SH-SY5Y (cell line): Measurements from ENCODE around the gene CMAS.

Experiments used
- GATA2 ChIP-seq: IDR thresholded peaks from 2 replicates; pipeline ENCODE4 v1.6.1; 2011; ENCODE audit warnings: mild to moderate bottlenecking, low read depth, low read length
- GATA3 ChIP-seq: IDR thresholded peaks from 2 replicates; pipeline ENCODE4 v1.6.1; 2011; ENCODE audit warnings: low read depth, mild to moderate bottlenecking, low read length, moderate library complexity

The CMAS gene

DNA sequence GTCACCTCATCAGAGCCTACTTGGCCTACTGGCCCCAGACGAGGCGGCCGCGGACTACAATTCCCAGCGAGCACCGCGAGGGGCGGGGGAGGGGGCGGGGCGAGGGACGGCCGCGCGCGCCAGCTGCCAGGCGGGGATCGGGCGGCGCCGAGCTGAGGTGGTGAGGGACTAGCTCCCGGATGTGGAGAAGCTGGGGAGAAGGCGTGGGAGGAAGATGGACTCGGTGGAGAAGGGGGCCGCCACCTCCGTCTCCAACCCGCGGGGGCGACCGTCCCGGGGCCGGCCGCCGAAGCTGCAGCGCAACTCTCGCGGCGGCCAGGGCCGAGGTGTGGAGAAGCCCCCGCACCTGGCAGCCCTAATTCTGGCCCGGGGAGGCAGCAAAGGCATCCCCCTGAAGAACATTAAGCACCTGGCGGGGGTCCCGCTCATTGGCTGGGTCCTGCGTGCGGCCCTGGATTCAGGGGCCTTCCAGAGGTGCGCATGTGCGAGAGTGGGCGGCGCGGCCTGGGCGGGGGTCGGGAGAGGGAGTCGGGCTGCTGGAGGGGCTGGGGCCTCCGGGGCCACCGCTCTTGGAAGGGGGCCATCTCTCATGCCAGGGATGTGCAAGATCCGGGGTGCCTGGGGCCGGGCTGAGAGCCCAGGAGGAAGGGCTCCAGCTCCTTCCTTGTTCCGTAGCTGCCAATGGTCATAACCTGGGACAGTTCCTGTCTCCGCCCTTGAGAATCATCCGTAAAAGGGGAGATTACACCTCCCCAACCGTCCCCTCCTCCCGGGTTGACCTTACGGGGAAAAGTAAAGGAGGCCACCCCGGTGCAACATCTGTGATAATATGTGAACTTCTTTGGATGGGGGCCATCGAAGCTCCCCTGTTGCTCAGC lies at the start of gene CMAS:
Gene CMAS, plus strand, starts transcription at position 129 of the 878 bp plus-strand sequence. Its CDS starts 86 bp downstream, at position 215.
- no peak for TF ChIP-seq GATA2
- no peak for TF ChIP-seq GATA3

DNA sequence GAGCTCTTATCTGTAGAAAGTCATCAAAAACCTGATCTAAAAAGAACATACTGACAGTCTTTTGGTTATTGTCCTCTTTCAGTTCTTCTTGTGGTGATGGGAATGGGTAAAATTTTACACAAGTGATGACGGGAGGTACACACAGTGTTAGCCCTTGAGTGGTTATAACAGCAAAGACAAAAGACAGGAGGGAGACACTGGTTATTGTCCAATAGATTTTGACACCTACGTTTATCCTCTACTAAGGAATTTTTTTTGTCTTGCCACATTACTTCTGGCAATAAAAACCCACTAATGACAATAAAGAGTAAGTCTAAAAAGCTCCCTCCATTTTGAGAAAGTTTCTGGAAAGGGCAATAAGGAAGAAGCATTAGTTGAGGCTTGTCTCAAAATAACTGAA lies 47.7 kb upstream of the CMAS start:
- TF ChIP-seq GATA3 (no peak), GATA2 (no peak)

DNA sequence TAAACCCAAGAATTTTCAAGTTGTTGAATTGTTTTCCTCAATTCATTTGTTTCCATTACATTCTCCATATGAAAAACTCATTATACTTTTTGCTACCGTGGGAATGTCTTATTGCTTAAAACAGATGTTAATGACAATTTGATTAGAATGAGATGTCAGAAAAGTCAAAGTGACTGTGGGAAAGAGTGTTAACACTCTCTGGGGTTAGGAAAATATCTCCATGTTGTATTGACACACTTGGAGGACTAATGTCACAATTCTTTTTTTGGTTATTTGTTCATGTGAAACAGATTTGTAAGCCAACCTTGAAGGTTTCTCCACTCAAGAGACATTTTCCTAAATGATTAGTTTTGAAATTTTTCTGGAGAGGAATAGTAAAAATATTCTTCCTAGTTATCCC lies 47.2 kb upstream of the CMAS start:
- TF ChIP-seq GATA2 (no peak), GATA3 (no peak)

DNA sequence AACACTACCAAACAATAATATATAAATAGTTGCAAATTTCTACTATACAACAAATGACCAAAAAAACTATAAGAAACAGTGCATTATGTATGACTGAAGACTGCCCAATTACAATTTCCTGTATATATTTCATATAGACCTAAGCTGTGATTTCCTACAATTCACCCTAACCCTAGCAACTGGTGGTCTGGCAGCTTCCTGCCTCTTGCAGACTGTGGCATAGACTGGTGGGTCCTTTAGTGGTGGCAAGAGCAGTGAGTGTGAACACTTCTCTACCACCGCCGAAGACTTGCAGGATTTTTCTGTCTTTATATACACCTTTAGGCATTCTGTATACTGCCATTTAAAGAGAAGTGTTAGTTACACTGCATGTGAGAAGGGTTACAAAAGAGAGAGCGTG lies 43.6 kb upstream of the CMAS start:
- TF ChIP-seq GATA3 (no peak), GATA2 (no peak)

DNA sequence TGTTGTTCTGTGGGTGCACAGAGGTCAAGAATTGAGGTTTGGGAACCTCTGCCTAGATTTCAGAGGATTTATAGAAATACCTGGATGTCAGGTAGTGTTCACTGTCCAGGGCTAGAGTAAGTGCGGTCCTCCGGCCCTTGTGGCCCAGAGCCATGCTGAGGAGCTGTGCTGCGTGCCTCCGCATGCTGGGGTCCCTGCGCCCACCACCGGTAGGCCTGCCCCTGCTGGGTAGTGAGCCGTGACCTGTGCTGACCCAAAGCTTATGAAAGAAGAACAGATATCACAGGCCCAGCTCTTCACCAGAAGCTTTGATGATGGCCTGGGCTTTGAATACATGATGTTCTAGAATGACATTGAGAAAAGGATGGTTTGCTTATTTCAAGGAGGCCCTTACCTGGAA lies 37.8 kb upstream of the CMAS start:
- TF ChIP-seq GATA2, result no peak
- no peak for TF ChIP-seq GATA3

DNA sequence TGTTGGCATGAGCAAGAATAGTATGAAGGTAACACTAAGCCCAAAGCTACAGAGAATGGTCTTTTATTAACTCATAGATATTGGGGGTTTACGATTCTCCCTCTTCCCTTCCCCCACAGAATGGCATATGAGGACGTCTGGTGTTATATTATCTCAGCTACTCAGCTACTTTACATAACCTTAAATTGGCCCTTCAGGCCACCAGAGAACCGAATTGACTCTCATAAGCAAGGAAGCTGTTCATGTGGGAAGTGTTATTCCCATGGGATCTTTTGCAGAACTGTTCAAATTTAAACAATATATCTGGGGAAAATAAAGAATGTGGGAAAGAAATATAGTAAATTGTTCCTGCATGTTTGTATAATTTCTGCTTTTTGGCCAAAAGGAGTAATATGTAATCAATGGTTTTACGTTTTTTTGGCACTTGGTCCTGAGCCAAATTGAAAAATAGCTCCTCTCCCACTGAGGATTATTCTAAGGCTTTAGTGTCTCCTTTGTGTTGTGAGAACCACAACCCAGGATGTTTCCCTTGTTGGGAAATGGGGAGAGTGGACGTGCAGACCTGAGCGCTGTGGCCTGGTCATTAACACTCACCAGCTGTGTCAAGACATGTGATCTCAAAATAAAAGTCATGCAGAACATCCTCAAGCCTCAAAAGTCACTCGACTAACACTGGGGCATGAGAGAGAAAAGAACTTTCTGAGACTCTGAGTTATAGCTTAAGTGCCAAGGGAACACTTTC lies 31.8 kb upstream of the CMAS start:
- TF ChIP-seq GATA2 (no peak), GATA3 (no peak)

DNA sequence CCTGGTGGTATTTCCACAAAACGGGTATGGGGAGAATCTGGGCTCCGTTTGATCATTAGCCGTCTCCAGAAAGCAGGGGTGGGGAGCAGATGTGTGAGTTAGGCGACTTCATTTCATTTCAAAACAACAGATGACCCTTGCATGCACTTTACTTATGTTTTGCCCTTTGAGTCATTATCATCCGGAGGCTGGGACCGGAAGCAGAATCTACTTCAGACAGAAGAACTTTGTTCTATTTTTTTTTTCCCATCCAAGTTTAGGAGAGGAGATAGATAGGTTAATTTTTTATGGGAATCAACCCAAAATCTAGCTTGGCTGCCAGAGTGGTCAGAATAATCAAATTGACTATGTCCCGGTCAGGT lies 31.3 kb upstream of the CMAS start:
- TF ChIP-seq GATA2 (no peak), GATA3 (no peak)

DNA sequence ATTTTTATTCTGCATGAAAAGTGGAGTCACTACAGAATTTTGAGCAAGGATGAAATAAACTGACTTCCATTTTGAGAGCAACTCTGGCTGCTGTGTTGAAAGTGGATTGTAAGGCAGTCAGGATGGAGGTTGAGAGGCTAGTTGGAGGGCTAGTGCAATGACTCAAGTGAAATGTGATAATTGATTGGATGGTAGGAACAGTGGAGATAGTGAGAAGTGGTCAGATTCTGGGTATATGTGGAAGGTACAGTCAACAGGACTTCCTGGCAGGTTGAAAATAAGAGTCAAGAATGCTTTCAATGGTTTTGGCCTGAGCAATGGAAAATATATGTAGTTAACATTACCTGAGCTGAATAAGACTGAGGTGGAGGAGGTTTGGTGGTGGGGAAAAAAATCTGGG lies 29.0 kb upstream of the CMAS start:
- TF ChIP-seq GATA3 (no peak), GATA2 (no peak)

DNA sequence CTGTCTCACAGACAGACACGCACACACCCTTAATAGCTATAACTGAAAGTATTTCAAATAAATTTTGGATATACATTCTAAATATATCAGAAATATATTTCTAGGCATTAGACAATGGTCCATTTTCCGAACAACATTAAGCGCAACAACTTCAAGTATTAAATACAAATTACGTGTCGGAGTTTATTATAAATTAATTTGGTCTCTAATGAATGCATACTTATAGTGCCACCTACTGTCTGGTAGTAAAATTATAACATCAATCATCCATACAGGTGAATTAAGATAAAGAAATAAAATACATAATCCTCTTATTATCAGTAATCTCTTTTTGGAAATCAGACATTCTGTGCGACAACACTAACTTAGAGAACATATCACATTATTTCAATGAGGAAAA lies 27.2 kb upstream of the CMAS start:
- no peak for TF ChIP-seq GATA3
- no peak for TF ChIP-seq GATA2

DNA sequence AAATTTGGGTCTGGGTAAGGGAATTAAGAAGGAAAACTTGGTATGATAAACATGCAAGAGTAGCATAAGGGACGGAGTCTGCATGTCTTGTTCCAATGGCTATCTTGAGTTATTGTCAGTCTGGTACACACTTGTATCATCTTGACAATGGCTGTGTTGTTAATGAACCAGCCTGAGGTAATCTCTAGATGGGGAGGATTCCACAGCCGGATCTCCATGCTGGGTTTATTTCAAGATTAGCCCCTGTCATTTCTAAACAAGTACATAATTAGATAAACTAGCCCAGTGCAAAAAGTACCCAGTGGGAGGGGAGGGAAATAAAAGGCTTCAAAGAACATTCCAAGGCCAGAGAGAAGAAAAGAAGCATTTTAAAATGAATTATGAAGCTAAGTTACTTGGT lies 16.5 kb upstream of the CMAS start:
- TF ChIP-seq GATA2 (no peak), GATA3 (no peak)

DNA sequence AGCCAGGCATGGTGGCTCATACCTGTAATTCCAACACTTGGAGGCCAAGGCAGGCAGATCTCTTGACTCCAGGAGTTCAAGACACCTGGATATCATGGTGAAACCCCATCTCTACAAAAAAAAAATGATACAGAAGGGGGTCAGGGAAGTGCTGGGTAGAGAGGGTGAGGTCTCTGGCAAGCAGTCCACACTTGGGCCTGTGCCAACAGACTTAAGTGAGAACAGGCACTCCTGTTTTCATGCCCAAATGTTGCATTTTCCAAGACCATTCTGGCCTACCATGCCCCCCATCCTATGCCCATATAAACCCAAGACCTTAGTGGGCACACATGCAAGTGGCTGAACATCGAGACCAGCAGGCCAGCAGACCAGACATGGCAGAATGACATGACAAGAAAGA lies 16.0 kb upstream of the CMAS start:
- TF ChIP-seq GATA2 (no peak), GATA3 (no peak)

DNA sequence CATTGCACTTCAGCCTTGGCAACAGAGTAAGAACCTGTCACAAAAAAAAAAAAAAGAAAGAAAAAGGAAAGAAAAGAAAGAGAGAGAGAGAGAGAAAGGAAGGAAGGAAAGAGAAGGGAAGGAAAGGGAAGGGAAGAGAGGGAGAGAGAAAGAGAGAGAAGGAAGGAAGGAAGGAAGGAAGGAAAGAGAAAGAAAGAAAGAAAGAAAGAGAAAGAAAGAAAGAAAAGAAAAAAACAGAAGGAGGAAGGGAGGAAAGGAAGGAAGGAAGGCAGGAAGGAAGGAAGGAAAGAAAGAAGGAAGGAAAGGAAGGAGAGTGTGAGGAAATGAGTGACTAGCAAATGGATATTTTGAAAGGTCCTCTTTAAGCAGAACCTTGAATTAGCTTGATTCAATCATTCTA lies 13.3 kb upstream of the CMAS start:
- TF ChIP-seq GATA3 (no peak), GATA2 (no peak)

DNA sequence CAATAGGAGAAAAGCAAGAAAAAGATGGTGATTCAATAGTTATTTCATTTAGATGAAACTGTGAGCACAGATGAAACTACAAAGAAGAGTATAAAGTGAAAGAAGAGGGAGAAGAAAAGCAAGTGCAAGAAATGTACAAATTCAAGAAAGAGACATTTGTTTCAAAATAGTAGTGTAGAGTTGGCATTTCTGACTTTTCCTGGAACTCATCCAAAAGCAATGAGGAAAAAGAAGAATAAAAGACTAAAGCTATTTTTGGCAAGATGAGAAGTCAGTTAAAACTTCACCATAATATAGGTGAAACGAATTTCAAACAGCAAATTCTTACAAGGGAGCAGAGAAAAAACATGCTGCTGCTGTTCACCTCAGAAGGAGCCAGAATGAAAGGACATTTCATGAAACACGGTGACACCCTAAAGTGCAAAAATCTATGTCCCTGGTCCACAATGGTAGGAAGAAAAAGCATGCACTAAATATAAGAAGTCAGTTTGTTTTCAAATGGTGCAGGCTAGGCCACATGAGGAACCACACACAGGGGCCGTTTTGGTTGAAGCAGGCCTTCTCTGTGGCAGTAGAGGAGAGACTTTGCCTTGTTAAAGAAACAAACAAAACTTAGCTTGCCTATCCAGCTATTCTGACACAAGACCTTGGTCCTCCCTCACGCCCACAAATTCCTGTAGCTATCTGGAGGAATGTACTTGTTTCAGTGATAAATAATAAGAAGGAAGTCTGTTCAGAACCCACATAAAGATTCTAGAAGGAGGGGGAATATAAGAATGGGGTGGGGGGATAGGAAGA lies 11.1 kb upstream of the CMAS start:
- TF ChIP-seq GATA2 (no peak), GATA3 (no peak)

DNA sequence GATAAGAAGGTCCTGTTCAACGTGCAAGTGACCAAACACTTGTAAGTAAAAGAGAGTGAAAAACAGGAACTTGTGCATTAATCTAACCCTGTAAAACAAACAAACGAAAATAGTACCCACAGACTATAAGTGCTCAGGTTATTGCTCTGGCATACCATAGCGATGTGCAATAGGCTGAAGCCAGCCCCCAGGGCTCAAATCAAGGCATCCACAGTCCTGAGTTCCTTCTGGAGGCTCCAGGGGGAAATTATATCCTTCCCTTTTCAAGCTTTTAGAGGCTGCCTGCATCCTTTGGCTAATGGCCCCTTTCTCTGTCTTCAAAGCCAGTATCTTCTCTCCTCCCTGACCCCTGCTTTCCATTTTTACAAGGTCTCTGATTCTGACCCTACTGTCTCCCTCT lies 8.1 kb upstream of the CMAS start:
- no peak for TF ChIP-seq GATA3
- no peak for TF ChIP-seq GATA2

DNA sequence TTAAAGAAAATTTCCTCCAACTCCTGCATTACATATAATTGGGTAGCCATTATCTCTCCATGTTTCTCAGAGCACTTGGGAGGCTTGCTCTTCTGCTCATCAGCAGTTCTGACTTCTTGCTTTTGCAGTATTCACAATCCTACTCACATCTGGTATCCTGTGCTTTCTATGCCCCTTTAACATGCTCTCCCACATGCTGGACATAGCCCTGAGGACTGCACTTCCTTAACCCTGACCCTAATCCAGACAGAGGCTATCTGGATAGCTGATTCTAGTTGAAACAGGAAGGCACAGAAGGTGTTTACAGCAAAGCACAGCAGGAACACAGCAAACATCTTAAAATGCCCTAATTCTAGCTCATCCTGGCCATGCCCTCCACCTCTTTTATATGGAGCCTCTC lies 7.3 kb upstream of the CMAS start:
- TF ChIP-seq GATA3, result no peak
- TF ChIP-seq GATA2, result no peak
